Measurements from ENCODE around the gene TCAF1.

- TF ChIP-seq CTCF (IDR thresholded peaks at IDR 0.05; ENCODE audit: low read depth, low read length, poor library complexity, severe bottlenecking) (no peak), EZH2phosphoT487 (IDR thresholded peaks at IDR 0.05; ENCODE audit: borderline replicate concordance, low read length) (no peak)
Observed at GRCh38 chr7:143908120-143908519, 6.1 kb upstream of the TCAF1 start.
